HEK293 (cell line): ENCODE results near the gene ACTL6B.

Experiments
- CTCF ChIA-PET: fragments of 350-600 bp; formaldehyde crosslinking; extraction: SDS; loops from one replicate; lab custom pipeline; 2021; ENCODE audit warnings: antibody characterized with exemption; lab: Yijun Ruan, JAX
- POLR2A ChIA-PET: fragments of 300-600 bp; formaldehyde crosslinking; extraction: SDS; loops from one replicate; lab custom pipeline; 2020; ENCODE audit warnings: antibody characterized with exemption, inconsistent platforms; lab: Yijun Ruan, JAX
- H3K27ac ChIP-seq: fragments of 200-500 bp; sonication (Bioruptor generic); 2 replicates; pipeline ENCODE4 v1.5.1; 2014; ENCODE audit warnings: low read depth, low read length, control low read depth, inconsistent platforms; ENCODE audit errors: extremely low read depth
- H3K36me3 ChIP-seq, 2 experiments: fragments of 200-500 bp in 1 of 2; sonication (Bioruptor generic) in 1 of 2; 1 replicate in 1 of 2; 2 replicates in 1 of 2; pipeline ENCODE4 v1.5.1; 2014 to 2017; ENCODE audit warnings: inconsistent platforms in 2 of 2, low read length in 2 of 2; ENCODE audit not compliant: control insufficient read depth in 2 of 2, insufficient read depth in 1 of 2
- H3K4me1 ChIP-seq: fragments of 200-500 bp; sonication (Bioruptor generic); 2 replicates; pipeline ENCODE4 v1.5.1; 2014; ENCODE audit warnings: mild to moderate bottlenecking, low read length, inconsistent platforms; ENCODE audit not compliant: control insufficient read depth, insufficient read depth
- H3K4me3 ChIP-seq: 2 replicates; pipeline ENCODE4 v1.5.1; 2011; ENCODE audit warnings: low read depth, mild to moderate bottlenecking, control low read depth, low read length, moderate library complexity
- H3K9me3 ChIP-seq: fragments of 200-500 bp; sonication (Bioruptor generic); 2 replicates; pipeline ENCODE4 v1.5.1; 2014; ENCODE audit warnings: low read depth, low read length, inconsistent platforms; ENCODE audit not compliant: control insufficient read depth, insufficient read depth
- CTCF ChIP-seq: fragments of 450-650 bp; formaldehyde crosslinking; IDR thresholded peaks from 2 replicates; pipeline ENCODE4 v1.5.1; 2016; ENCODE audit warnings: missing biosample characterization, missing genetic modification characterization
- GLI2 ChIP-seq: fragments of 450-650 bp; formaldehyde crosslinking; IDR thresholded peaks from 2 replicates; pipeline ENCODE4; 2017; ENCODE audit warnings: missing biosample characterization, missing genetic modification characterization, low read depth, borderline replicate concordance
- GLI4 ChIP-seq: fragments of 450-650 bp; formaldehyde crosslinking; IDR thresholded peaks from 2 replicates; pipeline ENCODE4 v1.5.1; 2016; ENCODE audit warnings: missing biosample characterization, missing genetic modification characterization
- GLIS1 ChIP-seq: fragments of 450-650 bp; formaldehyde crosslinking; IDR thresholded peaks from 2 replicates; pipeline ENCODE4 v1.5.1; 2016; ENCODE audit warnings: missing biosample characterization, missing genetic modification characterization
- HIC1 ChIP-seq: fragments of 450-650 bp; formaldehyde crosslinking; IDR thresholded peaks from 2 replicates; pipeline ENCODE4 v1.5.1; 2016; ENCODE audit warnings: missing biosample characterization, missing genetic modification characterization
- PRDM1 ChIP-seq: fragments of 450-650 bp; formaldehyde crosslinking; IDR thresholded peaks from 2 replicates; pipeline ENCODE4; 2016; ENCODE audit warnings: missing biosample characterization, missing genetic modification characterization
- SP2 ChIP-seq: fragments of 450-650 bp; formaldehyde crosslinking; IDR thresholded peaks from 2 replicates; pipeline ENCODE4 v1.5.1; 2016; ENCODE audit warnings: missing biosample characterization, missing genetic modification characterization
- ZBTB10 ChIP-seq: fragments of 450-650 bp; formaldehyde crosslinking; IDR thresholded peaks from 2 replicates; pipeline ENCODE4 v1.5.1; 2016; ENCODE audit warnings: missing biosample characterization, missing genetic modification characterization
- ZBTB48 ChIP-seq: fragments of 450-650 bp; formaldehyde crosslinking; IDR thresholded peaks from 2 replicates; pipeline ENCODE4 v1.5.1; 2016; ENCODE audit warnings: missing biosample characterization, missing genetic modification characterization
- ZBTB8A ChIP-seq: fragments of 450-650 bp; formaldehyde crosslinking; IDR thresholded peaks from 2 replicates; pipeline ENCODE4 v1.5.1; 2016; ENCODE audit warnings: missing biosample characterization, missing genetic modification characterization
- ZFP37 ChIP-seq: fragments of 450-650 bp; formaldehyde crosslinking; IDR thresholded peaks from 2 replicates; pipeline ENCODE4 v1.5.1; 2016; ENCODE audit warnings: missing biosample characterization, missing genetic modification characterization
- ZFP41 ChIP-seq: fragments of 450-650 bp; formaldehyde crosslinking; IDR thresholded peaks from 2 replicates; pipeline ENCODE4 v1.5.1; 2016; ENCODE audit warnings: missing biosample characterization, missing genetic modification characterization, borderline replicate concordance
- ZNF132 ChIP-seq: fragments of 450-650 bp; formaldehyde crosslinking; IDR thresholded peaks from 2 replicates; pipeline ENCODE4 v1.5.1; 2017; ENCODE audit warnings: missing biosample characterization, missing genetic modification characterization, borderline replicate concordance
- ZNF146 ChIP-seq: fragments of 450-650 bp; formaldehyde crosslinking; IDR thresholded peaks from 2 replicates; pipeline ENCODE4 v1.5.1; 2016; ENCODE audit warnings: missing biosample characterization, missing genetic modification characterization
- ZNF19 ChIP-seq: fragments of 450-650 bp; formaldehyde crosslinking; IDR thresholded peaks from 2 replicates; pipeline ENCODE4; 2016; ENCODE audit warnings: missing biosample characterization, missing genetic modification characterization, low read depth
- ZNF211 ChIP-seq: fragments of 450-650 bp; formaldehyde crosslinking; IDR thresholded peaks from 2 replicates; pipeline ENCODE4 v1.5.1; 2016; ENCODE audit warnings: low read depth, missing biosample characterization, missing genetic modification characterization
- ZNF223 ChIP-seq: fragments of 450-650 bp; formaldehyde crosslinking; IDR thresholded peaks from 2 replicates; pipeline ENCODE4 v1.5.1; 2016; ENCODE audit warnings: missing biosample characterization, missing genetic modification characterization
- ZNF366 ChIP-seq: fragments of 450-650 bp; formaldehyde crosslinking; conservative IDR thresholded peaks from 2 replicates; pipeline ENCODE4 v1.5.1; 2016; ENCODE audit warnings: missing biosample characterization, missing genetic modification characterization
- ZNF37A ChIP-seq: fragments of 450-650 bp; IDR thresholded peaks from 2 replicates; pipeline ENCODE4 v1.5.1; 2018; ENCODE audit warnings: missing biosample characterization, missing genetic modification characterization
- ZNF391 ChIP-seq: fragments of 450-650 bp; formaldehyde crosslinking; IDR thresholded peaks from 2 replicates; pipeline ENCODE4 v1.5.1; 2016; ENCODE audit warnings: low read depth, missing biosample characterization, missing genetic modification characterization, borderline replicate concordance
- ZNF514 ChIP-seq: fragments of 450-650 bp; formaldehyde crosslinking; IDR thresholded peaks from 2 replicates; pipeline ENCODE4 v1.5.1; 2016; ENCODE audit warnings: missing biosample characterization, missing genetic modification characterization
- ZNF544 ChIP-seq: fragments of 450-650 bp; formaldehyde crosslinking; IDR thresholded peaks from 2 replicates; pipeline ENCODE4 v1.5.0; 2017; ENCODE audit warnings: missing biosample characterization, missing genetic modification characterization
- TF ChIP-seq, protein P1 (sequence below): fragments of 450-650 bp; formaldehyde crosslinking; optimal IDR thresholded peaks from 2 replicates; pipeline ENCODE3; 2016; ENCODE audit warnings: missing biosample characterization, mild to moderate bottlenecking, missing genetic modification characterization

The ACTL6B gene

DNA sequence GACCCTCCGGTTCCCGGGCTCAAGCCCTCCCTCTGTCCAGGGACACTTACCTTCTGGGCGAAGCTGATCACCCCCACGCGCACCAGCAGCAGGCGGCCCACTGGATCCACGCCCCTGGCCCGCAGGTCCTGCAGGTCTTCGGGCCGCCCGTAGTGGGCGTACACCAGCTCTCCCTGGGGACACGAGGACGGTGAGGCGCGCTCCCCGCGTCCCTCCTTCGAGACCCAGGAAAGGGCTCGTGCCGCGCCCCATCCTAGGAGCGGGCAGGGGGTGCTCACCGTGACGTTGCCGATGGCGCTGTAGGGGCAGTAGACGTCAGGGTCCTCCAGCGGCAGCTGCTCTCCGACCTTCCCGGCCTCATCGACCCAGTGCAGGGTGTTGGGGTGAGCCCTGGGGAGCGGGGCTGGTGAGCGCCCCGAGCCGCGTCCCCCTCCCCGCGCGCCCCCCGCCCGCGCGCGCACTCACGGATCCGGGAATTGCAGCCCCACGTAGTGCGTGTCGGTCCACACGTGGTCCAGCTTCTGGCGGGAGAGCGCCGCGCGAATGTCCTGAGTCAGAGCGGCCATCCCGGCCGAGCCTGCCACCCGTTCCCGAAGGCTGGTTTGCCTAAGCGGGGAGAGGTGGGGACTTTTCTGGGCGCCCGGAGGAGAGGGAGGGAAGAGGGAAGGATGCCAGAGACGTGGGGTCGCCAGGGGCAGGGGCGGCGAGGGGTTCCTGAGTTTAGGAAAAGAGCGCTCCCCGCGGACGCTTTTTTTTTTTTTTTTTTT is 23.1 kb downstream of the ACTL6B start (continued):
- TF ChIP-seq, protein P1, sequence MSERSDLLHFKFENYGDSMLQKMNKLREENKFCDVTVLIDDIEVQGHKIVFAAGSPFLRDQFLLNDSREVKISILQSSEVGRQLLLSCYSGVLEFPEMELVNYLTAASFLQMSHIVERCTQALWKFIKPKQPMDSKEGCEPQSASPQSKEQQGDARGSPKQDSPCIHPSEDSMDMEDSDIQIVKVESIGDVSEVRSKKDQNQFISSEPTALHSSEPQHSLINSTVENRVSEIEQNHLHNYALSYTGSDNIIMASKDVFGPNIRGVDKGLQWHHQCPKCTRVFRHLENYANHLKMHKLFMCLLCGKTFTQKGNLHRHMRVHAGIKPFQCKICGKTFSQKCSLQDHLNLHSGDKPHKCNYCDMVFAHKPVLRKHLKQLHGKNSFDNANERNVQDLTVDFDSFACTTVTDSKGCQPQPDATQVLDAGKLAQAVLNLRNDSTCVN (tag by site-specific recombination) = peak; percentile 76
- TF ChIP-seq HIC1 (tag by site-specific recombination) (no peak), ZNF223 (tag by site-specific recombination) (no peak), GLIS1 (tag by site-specific recombination) (0 out of 2 replicates have a peak, but pooled peaks have one; percentile 8), SP2 (tag by site-specific recombination) (0 out of 2 replicates have a peak, but pooled peaks have one; percentile 12), ZNF37A (no peak), CTCF (peak; percentile 68), ZBTB48 (tag by site-specific recombination) (0 out of 2 replicates have a peak, but pooled peaks have one; percentile 34), ZBTB10 (tag by site-specific recombination) (peak; percentile 70), ZNF146 (tag by site-specific recombination) (no peak), GLI4 (no peak), ZNF544 (tag by site-specific recombination) (no peak)

- Histone ChIP-seq H3K4me3 (no peak overlapping the region), H3K9me3 (no peaks in the 10 kb centered on the region)
- CTCF ChIA-PET = interaction anchor here (0.6 to 2.9 kb wide), 11 partner anchors 10 to 223 kb away, joined by 3 to 11 read pairs (median 5); partner anchors contain the start of genes FBXO24, LRCH4, MOSPD3 and SLC12A9
- TF ChIP-seq ZNF514 (tag by site-specific recombination) (no peak), ZNF391 (tag by site-specific recombination) (no peak), ZBTB8A (tag by site-specific recombination) (no peak), ZNF366 (tag by site-specific recombination) (peak; percentile 88), PRDM1 (peak; percentile 53), ZFP41 (tag by site-specific recombination) (no peak), GLI2 (no peak), ZFP37 (tag by site-specific recombination) (no peak), ZNF19 (tag by site-specific recombination) (no peak), ZNF211 (tag by site-specific recombination) (no peak), ZNF132 (tag by site-specific recombination) (no peak)
- TF ChIP-seq, all 188 proteins: peak for 2
- Histone ChIP-seq H3K4me1 (no peaks in the 10 kb centered on the region), H3K27ac (no peak overlapping the region), H3K36me3 (no peaks in the 10 kb centered on the region)
- POLR2A ChIA-PET = interaction anchor here (0.9 to 1.6 kb wide), 3 partner anchors 43 to 45 kb away, joined by 3 to 11 read pairs (median 3); partner anchors contain the start of genes FBXO24, GNB2 and LRCH4
These were observed 26.2 kb downstream of the ACTL6B start for GRCh38 chr7:100630066-100630465.
